Muscle layer of duodenum (tissue), 2 donors: ENCODE results near the gene HDGF.

Experiments
- H3K27ac ChIP-seq: one replicate; pipeline ENCODE4 v1.7.0; 2013; ENCODE audit warnings: mild to moderate bottlenecking, low read length
- H3K27me3 ChIP-seq: one replicate; pipeline ENCODE4 v1.7.0; 2013; ENCODE audit warnings: low read depth, mild to moderate bottlenecking, control low read depth, low read length
- H3K36me3 ChIP-seq, 2 donors: one replicate each; pipeline ENCODE4 v1.7.0; 2013; ENCODE audit warnings: low read length in 2 of 2, control low read depth in 1 of 2, mild to moderate bottlenecking in 1 of 2; ENCODE audit not compliant: insufficient read depth in 2 of 2, control insufficient read depth in 1 of 2
- H3K4me1 ChIP-seq, 2 donors: one replicate each; pipeline ENCODE4 v1.7.0; 2013; ENCODE audit warnings: low read length in 2 of 2, mild to moderate bottlenecking in 2 of 2, control low read depth in 1 of 2, moderate library complexity in 1 of 2; ENCODE audit not compliant: insufficient read depth in 2 of 2, control insufficient read depth in 1 of 2
- H3K4me3 ChIP-seq, 2 donors: one replicate each; pipeline ENCODE4 v1.7.0; 2013; ENCODE audit warnings: low read length in 2 of 2, low read depth in 1 of 2, mild to moderate bottlenecking in 1 of 2
- H3K9me3 ChIP-seq, 2 donors: one replicate each; pipeline ENCODE4 v1.7.0; 2013; ENCODE audit warnings: low read length in 2 of 2, control low read depth in 1 of 2, mild to moderate bottlenecking in 1 of 2; ENCODE audit not compliant: control insufficient read depth in 1 of 2
- donor health status: healthy.

The HDGF gene

DNA sequence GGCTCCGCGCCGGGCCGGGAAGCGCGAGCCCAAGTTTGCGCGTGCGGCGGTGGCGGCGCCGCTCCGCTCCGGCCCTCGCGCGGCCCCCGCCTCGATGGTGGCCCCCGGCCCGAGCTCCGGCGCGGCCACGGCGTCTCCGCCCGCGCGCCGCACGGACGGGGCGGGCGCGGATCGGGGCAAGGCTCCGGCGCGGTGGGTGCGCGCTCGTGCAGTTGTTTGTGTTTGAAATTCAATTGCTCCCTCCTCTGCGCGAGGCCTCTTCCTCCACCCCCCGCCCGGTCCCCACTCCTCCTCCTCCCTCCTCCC is at the start of gene HDGF:
TSS of gene HDGF (minus strand) at position 225 of the 306 bp plus-strand sequence. CDS start 246 bp downstream, outside the sequence.
- Histone ChIP-seq H3K27me3 (no peaks in the 10 kb centered on the region), H3K4me3 (peak within 1 kb of the TSS; percentile 90 to 96), H3K36me3 (peaks cover 0 to 19% of the 10 kb centered on the region in 2 donors), H3K9me3 (no peaks in the 10 kb centered on the region), H3K27ac (peak within 1 kb of the TSS; percentile 96), H3K4me1 (peaks cover 34 to 48% of the 10 kb centered on the region in 2 donors)

GRCh38 chr1:156797212-156797871 is 45.9 kb upstream of the HDGF start:
- Histone ChIP-seq H3K36me3 (peaks cover 65 to 86% of the 10 kb centered on the region in 2 donors), H3K27ac (no peak overlapping the region)

DNA sequence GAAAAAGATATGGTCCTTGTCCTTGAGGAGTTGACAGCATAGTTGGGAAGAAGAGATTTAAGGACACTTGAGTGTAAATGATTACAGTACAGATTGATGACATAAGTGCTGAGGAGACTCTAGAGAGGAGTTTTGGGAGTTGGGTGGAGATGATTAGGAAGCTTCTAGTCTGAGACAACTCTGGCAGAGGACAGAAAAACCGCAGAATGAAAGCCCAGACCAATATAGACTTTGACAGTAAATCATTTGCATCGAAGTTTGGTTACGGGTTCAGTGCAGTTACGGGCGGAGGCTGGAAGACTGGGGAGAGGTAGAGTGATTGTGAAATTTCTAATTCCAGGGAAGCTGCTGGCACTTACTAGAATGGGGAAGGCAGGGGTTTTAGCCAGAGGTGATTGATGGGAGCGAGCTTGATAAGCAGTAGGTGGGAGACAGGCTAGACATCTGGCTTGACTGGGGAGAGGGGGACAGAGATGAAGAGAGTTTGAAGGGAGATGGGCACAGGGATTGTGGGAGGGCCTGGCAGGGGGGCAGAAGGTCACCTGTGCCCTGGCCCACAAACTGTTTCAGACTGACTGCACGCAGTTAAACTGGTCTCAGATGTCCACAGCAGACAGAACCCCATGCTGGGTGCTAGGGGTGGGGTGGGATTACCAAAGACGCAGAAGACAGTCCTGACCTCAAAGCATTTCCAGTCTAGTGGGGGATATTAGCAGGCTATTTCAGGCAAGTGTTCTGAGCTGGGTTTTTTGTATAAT is 45.0 kb upstream of the HDGF start:
- Histone ChIP-seq H3K4me1 (peaks cover 0 to 5% of the 10 kb centered on the region in 2 donors), H3K27ac (no peak overlapping the region), H3K36me3 (peaks cover 73 to 94% of the 10 kb centered on the region in 2 donors), H3K27me3 (no peaks in the 10 kb centered on the region), H3K9me3 (no peaks in the 10 kb centered on the region), H3K4me3 (no peak overlapping the region)

More at GRCh38 chr1:156797212-156797871, 45.9 kb upstream of the HDGF start:
- H3K4me1 ChIP-seq = peaks cover 0 to 5% of the 10 kb centered on the region in 2 donors
- H3K9me3 ChIP-seq = no peaks in the 10 kb centered on the region
- H3K4me3 ChIP-seq = no peak overlapping the region
- H3K27me3 ChIP-seq = no peaks in the 10 kb centered on the region

GRCh38 chr1:156795787-156796186 is 44.3 kb upstream of the HDGF start:
- no peak overlapping the region for H3K27ac ChIP-seq

GRCh38 chr1:156795374-156795733 is 43.9 kb upstream of the HDGF start:
- Histone ChIP-seq H3K27ac (no peak overlapping the region), H3K9me3 (no peaks in the 10 kb centered on the region), H3K4me1 (peaks cover 0 to under 1% of the 10 kb centered on the region in 2 donors), H3K36me3 (peaks cover 69 to 89% of the 10 kb centered on the region in 2 donors), H3K4me3 (no peak overlapping the region), H3K27me3 (no peaks in the 10 kb centered on the region)

More at GRCh38 chr1:156795787-156796186, 44.3 kb upstream of the HDGF start:
- no peaks in the 10 kb centered on the region for H3K9me3 ChIP-seq
- no peaks in the 10 kb centered on the region for H3K27me3 ChIP-seq
- H3K4me3 ChIP-seq = no peak overlapping the region
- H3K4me1 ChIP-seq = peaks cover 0 to 5% of the 10 kb centered on the region in 2 donors
- peaks cover 73 to 93% of the 10 kb centered on the region in 2 donors for H3K36me3 ChIP-seq

GRCh38 chr1:156794506-156795373 is 43.3 kb upstream of the HDGF start:
- no peak overlapping the region for H3K27ac ChIP-seq
- no peaks in the 10 kb centered on the region for H3K4me1 ChIP-seq
- no peaks in the 10 kb centered on the region for H3K27me3 ChIP-seq
- H3K4me3 ChIP-seq = no peak overlapping the region
- no peaks in the 10 kb centered on the region for H3K9me3 ChIP-seq
- H3K36me3 ChIP-seq = peaks cover 65 to 82% of the 10 kb centered on the region in 2 donors

- peaks cover 48 to 59% of the 10 kb centered on the region in 2 donors for H3K36me3 ChIP-seq
- H3K9me3 ChIP-seq = no peaks in the 10 kb centered on the region
- H3K4me1 ChIP-seq = no peaks in the 10 kb centered on the region
- no peak overlapping the region for H3K27ac ChIP-seq
- H3K4me3 ChIP-seq = no peak overlapping the region
- no peaks in the 10 kb centered on the region for H3K27me3 ChIP-seq
These were observed 38.3 kb upstream of the HDGF start for GRCh38 chr1:156789621-156790318.

DNA sequence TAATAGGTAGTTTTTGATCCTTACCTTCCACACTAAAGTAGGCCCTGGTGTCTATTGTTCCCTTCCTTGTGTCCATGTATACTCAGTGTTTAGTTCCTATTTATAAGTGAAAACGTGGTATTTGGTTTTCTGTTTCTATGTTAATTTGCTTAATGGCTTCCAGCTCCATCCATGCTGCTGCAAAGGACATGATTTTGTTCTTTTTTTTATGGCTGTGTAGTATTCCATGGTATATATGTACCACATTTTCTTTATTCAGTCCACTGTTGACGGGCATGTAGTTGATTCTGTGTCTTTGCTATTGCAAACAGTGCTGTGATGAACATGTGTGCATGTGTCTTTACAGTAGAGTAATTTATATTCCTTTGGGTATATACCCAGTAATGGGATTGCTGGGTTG is 36.7 kb upstream of the HDGF start:
- Histone ChIP-seq H3K4me1 (no peaks in the 10 kb centered on the region), H3K36me3 (peaks cover 37 to 55% of the 10 kb centered on the region in 2 donors), H3K27ac (no peak overlapping the region), H3K4me3 (no peak overlapping the region), H3K27me3 (no peaks in the 10 kb centered on the region), H3K9me3 (no peaks in the 10 kb centered on the region)

DNA sequence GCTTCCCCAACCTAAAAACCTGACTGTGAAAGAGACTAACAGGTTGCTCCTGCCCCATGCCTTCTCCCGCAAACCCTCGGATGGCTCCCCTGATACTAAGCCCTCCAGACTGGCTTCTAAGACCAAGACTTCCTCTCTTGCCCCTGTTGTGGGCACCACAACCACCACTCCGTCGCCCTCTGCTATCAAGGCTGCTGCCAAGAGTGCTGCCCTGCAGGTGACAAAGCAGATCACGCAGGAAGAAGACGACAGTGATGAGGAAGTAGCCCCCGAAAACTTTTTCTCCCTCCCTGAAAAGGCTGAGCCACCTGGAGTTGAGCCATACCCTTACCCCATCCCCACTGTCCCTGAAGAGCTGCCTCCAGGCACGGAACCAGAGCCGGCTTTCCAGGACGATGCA is 35.2 kb upstream of the HDGF start:
- H3K36me3 ChIP-seq = peaks cover 29 to 53% of the 10 kb centered on the region in 2 donors
- no peak overlapping the region for H3K4me3 ChIP-seq
- H3K27ac ChIP-seq = no peak overlapping the region
- no peaks in the 10 kb centered on the region for H3K9me3 ChIP-seq
- no peaks in the 10 kb centered on the region for H3K4me1 ChIP-seq
- H3K27me3 ChIP-seq = no peaks in the 10 kb centered on the region

- H3K36me3 ChIP-seq = peaks cover 24 to 46% of the 10 kb centered on the region in 2 donors
- H3K27me3 ChIP-seq = no peaks in the 10 kb centered on the region
- no peak overlapping the region for H3K27ac ChIP-seq
- no peaks in the 10 kb centered on the region for H3K9me3 ChIP-seq
- H3K4me3 ChIP-seq = no peak overlapping the region
- no peaks in the 10 kb centered on the region for H3K4me1 ChIP-seq
These were observed 34.0 kb upstream of the HDGF start for GRCh38 chr1:156785458-156785857.
